Ishikawa (cell line): Measurements from ENCODE around the gene EDN1.
A peak's percentile ranks its signal among the peaks of the same experiment; 100 is the strongest.

Experiments used
- CEBPB ChIP-seq: IDR thresholded peaks from 2 replicates; pipeline ENCODE4 v1.6.1; 2012
- CREB1 ChIP-seq: IDR thresholded peaks from 2 replicates; pipeline ENCODE4 v1.6.1; 2012; ENCODE audit warnings: low read depth
- EGR1 ChIP-seq: IDR thresholded peaks from 2 replicates; pipeline ENCODE4 v1.6.1; 2012
- EP300 ChIP-seq: IDR thresholded peaks from 2 replicates; pipeline ENCODE4 v1.6.1; 2012; ENCODE audit warnings: borderline replicate concordance
- FOXM1 ChIP-seq: IDR thresholded peaks from 2 replicates; pipeline ENCODE4 v1.6.1; 2012; ENCODE audit warnings: low read depth, borderline replicate concordance
- NFIC ChIP-seq: IDR thresholded peaks from 2 replicates; pipeline ENCODE4 v1.6.1; 2012
- RAD21 ChIP-seq: IDR thresholded peaks from 2 replicates; pipeline ENCODE4 v1.6.1; 2012; ENCODE audit warnings: low read depth
- TAF1 ChIP-seq: IDR thresholded peaks from 2 replicates; pipeline ENCODE4 v1.6.1; 2012; ENCODE audit warnings: low read depth, mild to moderate bottlenecking
- TCF12 ChIP-seq: IDR thresholded peaks from 2 replicates; pipeline ENCODE4 v1.6.1; 2012; ENCODE audit warnings: low read depth
- TEAD4 ChIP-seq: IDR thresholded peaks from 2 replicates; pipeline ENCODE4 v1.6.1; 2012
- YY1 ChIP-seq: IDR thresholded peaks from 2 replicates; pipeline ENCODE4 v1.6.1; 2012; ENCODE audit warnings: low read depth
- ZBTB7A ChIP-seq: IDR thresholded peaks from 2 replicates; pipeline ENCODE4 v1.6.1; 2012; ENCODE audit warnings: low read depth
- TF ChIP-seq, protein P1 (sequence below): IDR thresholded peaks from 2 replicates; pipeline ENCODE4 v1.6.1; 2012; ENCODE audit warnings: low read depth, mild to moderate bottlenecking
- TF ChIP-seq, protein P2 (sequence below): IDR thresholded peaks from 2 replicates; pipeline ENCODE4 v1.6.1; 2012
- TF ChIP-seq, protein P3 (sequence below): IDR thresholded peaks from 2 replicates; pipeline ENCODE4 v1.6.1; 2012

Gene EDN1

DNA sequence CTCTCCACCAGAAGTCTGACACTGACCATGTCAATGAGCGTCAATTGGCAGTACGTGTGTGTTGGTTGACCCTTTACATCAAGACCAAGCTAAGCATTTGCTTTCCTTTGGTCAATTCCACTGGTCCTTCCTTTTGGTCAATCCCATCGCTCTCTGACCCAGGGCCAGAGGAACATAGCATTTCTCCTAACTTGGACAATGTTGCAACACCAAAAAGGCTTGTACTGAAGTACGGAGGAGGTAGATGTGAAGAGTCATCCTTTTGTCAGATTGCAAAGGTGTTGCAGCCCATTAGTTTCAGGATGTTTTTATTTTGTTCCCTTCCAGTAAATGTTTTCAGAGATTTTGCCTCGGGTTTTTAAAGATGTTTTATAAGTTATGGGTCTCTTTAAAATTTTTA lies 24.6 kb downstream of the EDN1 start:
- no peak for TF ChIP-seq RAD21
- TF ChIP-seq YY1, result no peak
- no peak for TF ChIP-seq CREB1
- TF ChIP-seq, protein P1, sequence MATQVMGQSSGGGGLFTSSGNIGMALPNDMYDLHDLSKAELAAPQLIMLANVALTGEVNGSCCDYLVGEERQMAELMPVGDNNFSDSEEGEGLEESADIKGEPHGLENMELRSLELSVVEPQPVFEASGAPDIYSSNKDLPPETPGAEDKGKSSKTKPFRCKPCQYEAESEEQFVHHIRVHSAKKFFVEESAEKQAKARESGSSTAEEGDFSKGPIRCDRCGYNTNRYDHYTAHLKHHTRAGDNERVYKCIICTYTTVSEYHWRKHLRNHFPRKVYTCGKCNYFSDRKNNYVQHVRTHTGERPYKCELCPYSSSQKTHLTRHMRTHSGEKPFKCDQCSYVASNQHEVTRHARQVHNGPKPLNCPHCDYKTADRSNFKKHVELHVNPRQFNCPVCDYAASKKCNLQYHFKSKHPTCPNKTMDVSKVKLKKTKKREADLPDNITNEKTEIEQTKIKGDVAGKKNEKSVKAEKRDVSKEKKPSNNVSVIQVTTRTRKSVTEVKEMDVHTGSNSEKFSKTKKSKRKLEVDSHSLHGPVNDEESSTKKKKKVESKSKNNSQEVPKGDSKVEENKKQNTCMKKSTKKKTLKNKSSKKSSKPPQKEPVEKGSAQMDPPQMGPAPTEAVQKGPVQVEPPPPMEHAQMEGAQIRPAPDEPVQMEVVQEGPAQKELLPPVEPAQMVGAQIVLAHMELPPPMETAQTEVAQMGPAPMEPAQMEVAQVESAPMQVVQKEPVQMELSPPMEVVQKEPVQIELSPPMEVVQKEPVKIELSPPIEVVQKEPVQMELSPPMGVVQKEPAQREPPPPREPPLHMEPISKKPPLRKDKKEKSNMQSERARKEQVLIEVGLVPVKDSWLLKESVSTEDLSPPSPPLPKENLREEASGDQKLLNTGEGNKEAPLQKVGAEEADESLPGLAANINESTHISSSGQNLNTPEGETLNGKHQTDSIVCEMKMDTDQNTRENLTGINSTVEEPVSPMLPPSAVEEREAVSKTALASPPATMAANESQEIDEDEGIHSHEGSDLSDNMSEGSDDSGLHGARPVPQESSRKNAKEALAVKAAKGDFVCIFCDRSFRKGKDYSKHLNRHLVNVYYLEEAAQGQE, result no peak
- TF ChIP-seq CEBPB, result no peak
- no peak for TF ChIP-seq TCF12
- TF ChIP-seq, protein P2, sequence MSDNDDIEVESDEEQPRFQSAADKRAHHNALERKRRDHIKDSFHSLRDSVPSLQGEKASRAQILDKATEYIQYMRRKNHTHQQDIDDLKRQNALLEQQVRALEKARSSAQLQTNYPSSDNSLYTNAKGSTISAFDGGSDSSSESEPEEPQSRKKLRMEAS, result no peak
- TF ChIP-seq EGR1, result no peak
- no peak for TF ChIP-seq TEAD4
- no peak for TF ChIP-seq NFIC
- TF ChIP-seq, protein P3, sequence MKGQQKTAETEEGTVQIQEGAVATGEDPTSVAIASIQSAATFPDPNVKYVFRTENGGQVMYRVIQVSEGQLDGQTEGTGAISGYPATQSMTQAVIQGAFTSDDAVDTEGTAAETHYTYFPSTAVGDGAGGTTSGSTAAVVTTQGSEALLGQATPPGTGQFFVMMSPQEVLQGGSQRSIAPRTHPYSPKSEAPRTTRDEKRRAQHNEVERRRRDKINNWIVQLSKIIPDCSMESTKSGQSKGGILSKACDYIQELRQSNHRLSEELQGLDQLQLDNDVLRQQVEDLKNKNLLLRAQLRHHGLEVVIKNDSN, result no peak
- TF ChIP-seq TAF1, result no peak
- no peak for TF ChIP-seq EP300
- TF ChIP-seq FOXM1, result no peak
- no peak for TF ChIP-seq ZBTB7A

DNA sequence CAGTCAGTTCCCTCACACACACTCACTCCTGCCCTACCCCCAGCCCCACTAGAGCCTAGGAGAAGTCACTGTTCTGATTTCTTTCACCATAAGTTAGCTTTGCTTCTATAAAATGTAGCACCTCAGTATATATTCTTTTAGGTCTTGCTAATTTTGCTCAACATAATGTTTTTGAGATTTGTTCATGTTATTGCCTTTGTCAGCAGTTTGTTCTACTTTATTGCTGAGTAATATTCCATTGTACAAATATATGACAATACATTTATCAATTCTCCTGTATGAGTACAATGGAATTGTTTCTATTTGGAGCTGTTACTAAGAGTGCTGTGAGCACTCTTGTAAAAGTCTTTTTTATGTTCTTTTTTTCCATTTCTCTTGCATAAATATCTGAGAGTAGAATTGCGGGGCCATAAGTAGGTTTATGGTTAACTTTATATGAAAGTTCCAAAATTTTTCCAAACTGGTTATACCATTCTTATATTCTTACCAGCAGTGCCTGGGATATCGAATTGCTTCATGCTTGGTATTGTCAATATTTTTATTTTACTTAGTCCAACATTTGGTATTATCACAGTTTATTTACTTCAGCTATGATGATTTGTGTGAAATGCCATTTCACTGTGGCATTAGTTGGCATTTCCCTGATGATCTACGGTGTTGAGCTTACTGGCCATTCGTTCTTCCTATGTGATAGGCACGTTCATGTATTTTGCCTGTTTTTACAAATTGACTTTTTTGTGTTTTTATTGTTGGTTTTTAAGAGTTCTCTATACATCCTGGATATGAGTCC lies 25.3 kb downstream of the EDN1 start:
- no peak for TF ChIP-seq CEBPB
- no peak for TF ChIP-seq TEAD4
- no peak for TF ChIP-seq TAF1
- TF ChIP-seq, protein P2, result no peak
- TF ChIP-seq, protein P1, result no peak
- TF ChIP-seq, protein P3, result no peak
- no peak for TF ChIP-seq CREB1
- TF ChIP-seq NFIC, result no peak
- no peak for TF ChIP-seq ZBTB7A
- no peak for TF ChIP-seq EGR1
- no peak for TF ChIP-seq YY1
- TF ChIP-seq EP300, result no peak
- TF ChIP-seq TCF12, result no peak
- TF ChIP-seq RAD21, result no peak
- no peak for TF ChIP-seq FOXM1

DNA sequence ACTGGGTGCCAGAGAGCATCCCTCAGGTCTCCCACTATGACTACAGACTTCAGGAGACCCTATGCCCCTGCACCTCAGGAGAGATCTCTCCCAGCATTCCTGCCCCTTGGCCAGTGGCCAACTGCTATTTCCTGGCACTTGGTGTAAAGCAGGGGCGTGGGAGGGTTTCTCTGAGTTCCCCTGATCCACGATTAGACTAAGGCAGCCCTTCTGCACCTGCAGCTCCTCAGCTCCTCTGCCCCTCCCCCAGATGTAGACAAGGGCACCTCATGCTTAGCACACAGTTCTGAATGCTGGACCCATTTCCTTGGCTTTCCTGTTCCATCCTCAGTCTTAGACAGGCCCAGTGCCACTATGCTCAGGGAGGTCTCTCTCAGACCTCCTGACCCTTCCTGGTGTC lies 28.6 kb downstream of the EDN1 start:
- TF ChIP-seq CEBPB (no peak), FOXM1 (no peak), EP300 (no peak)

DNA sequence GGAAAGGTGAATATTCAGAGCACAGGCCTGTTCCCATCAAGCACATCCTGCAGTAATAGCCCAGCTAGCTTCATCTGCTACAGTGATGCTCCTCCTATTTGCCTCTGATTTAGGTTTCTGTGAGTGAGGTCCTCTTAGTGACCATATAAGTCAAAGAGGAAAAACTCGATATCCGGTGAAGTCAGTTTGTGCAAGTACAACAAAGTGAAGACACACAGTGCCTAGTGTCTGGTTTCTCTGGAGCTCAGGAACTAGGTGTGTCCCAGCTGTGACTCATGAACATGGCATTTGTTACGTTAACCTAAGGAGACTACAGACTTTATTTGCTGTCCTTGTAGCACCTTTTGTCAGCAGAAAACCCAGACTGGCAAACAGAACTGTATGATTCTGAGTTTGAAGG lies 33.9 kb downstream of the EDN1 start:
- TF ChIP-seq EP300 (peak; percentile 41; the same call in 1 of the 2 replicates), CREB1 (no peak), RAD21 (no peak), TCF12 (0 out of 2 replicates have a peak, but pooled peaks have one; percentile 28), TEAD4 (peak; percentile 68)
- TF ChIP-seq, protein P3, result no peak
- TF ChIP-seq, protein P1, result no peak
